ENCODE measurements around the gene ETFA.

Gene ETFA

DNA sequence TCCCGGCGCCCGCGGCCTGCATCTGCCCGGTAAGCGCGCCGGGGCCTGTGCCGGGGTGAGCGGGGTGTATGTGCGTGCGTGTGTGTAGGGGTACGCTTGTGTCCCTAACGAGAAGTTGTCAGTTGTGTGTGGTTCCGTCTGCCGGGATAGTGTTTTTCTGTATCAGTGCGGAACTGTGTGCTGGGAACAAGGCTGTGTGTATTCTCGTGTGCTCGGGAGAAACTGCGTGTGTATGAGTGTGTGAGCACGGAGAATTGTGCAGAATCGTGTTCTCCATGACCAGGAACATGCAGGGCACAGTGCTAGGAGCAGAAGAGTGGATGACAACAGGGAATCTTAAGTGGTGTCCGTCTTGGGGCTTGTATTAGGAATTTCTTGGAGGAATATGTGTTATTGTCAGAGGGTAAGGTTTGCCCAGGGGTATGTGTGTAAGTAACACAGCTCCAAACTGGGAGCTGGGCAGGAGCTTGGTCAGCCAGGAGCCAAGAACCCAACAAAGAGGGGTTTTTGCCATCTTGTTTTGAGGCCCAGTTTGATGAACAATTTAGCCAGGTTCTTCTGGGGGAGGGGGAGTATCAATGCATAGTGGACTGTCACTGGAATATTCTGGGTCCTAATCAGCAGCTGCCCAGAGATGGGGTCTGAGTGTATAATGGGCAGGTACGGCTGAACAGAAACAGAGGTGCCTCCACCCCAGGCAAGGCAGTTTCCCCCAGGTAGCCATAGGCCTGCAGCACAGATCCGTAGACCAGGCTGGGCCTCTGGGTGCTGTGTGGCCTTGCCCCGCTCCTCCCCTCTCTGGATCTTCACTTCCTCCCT, 27.4 kb upstream of the ETFA start:
- Mint-ChIP-seq H3K9me3 (peaks cover 6% of the 10 kb centered on the region), H3K27ac (no peak overlapping the region), H3K4me1 (peaks cover 45% of the 10 kb centered on the region), H3K27me3 (ENCODE audit: low read depth) (peaks cover 93% of the 10 kb centered on the region), H3K4me3 (peak overlapping the region; percentile 46 to 80 (median 63)), H3K36me3 (ENCODE audit: low read depth) (no peaks in the 10 kb centered on the region)
- TF ChIP-seq, protein P1, sequence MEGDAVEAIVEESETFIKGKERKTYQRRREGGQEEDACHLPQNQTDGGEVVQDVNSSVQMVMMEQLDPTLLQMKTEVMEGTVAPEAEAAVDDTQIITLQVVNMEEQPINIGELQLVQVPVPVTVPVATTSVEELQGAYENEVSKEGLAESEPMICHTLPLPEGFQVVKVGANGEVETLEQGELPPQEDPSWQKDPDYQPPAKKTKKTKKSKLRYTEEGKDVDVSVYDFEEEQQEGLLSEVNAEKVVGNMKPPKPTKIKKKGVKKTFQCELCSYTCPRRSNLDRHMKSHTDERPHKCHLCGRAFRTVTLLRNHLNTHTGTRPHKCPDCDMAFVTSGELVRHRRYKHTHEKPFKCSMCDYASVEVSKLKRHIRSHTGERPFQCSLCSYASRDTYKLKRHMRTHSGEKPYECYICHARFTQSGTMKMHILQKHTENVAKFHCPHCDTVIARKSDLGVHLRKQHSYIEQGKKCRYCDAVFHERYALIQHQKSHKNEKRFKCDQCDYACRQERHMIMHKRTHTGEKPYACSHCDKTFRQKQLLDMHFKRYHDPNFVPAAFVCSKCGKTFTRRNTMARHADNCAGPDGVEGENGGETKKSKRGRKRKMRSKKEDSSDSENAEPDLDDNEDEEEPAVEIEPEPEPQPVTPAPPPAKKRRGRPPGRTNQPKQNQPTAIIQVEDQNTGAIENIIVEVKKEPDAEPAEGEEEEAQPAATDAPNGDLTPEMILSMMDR (IDR thresholded peaks at IDR 0.05; ENCODE audit: unreplicated experiment in 3 of 3), result no peak

- Mint-ChIP-seq H3K27me3 (ENCODE audit: low read depth) (peaks cover 93% of the 10 kb centered on the region), H3K4me1 (peaks cover 45% of the 10 kb centered on the region), H3K9me3 (peaks cover 3% of the 10 kb centered on the region), H3K36me3 (ENCODE audit: low read depth) (no peaks in the 10 kb centered on the region), H3K27ac (no peak overlapping the region), H3K4me3 (peak overlapping the region; percentile 67 to 88 (median 69))
- TF ChIP-seq, protein P1 (IDR thresholded peaks at IDR 0.05; ENCODE audit: unreplicated experiment in 3 of 3), result no peak
These were observed 26.6 kb upstream of the ETFA start for GRCh38 chr15:76337696-76338485.

- Mint-ChIP-seq H3K9me3 (peaks cover 3% of the 10 kb centered on the region), H3K4me3 (peak overlapping the region; percentile 67 to 88 (median 69)), H3K4me1 (peaks cover 45% of the 10 kb centered on the region), H3K36me3 (ENCODE audit: low read depth) (no peaks in the 10 kb centered on the region), H3K27me3 (ENCODE audit: low read depth) (peaks cover 96% of the 10 kb centered on the region), H3K27ac (no peak overlapping the region)
- TF ChIP-seq, protein P1 (IDR thresholded peaks at IDR 0.05; ENCODE audit: unreplicated experiment in 3 of 3), result no peak
These were observed 25.9 kb upstream of the ETFA start for GRCh38 chr15:76337059-76337695.

- H3K4me1 Mint-ChIP-seq, result peaks cover 38% of the 10 kb centered on the region
- no peak within 1 kb of the TSS for H3K27ac Mint-ChIP-seq
- TF ChIP-seq, protein P1 (IDR thresholded peaks at IDR 0.05; ENCODE audit: unreplicated experiment in 3 of 3), result no peak
- H3K36me3 Mint-ChIP-seq (ENCODE audit: low read depth), result no peaks in the 10 kb centered on the region
- H3K27me3 Mint-ChIP-seq (ENCODE audit: low read depth), result peaks cover 93% of the 10 kb centered on the region
- peaks cover 3% of the 10 kb centered on the region for H3K9me3 Mint-ChIP-seq
- H3K4me3 Mint-ChIP-seq, result peak within 1 kb of the TSS; percentile 70 to 88 (median 78)
These were observed 25.2 kb upstream of the ETFA start, which contains the start of gene ISL2 for GRCh38 chr15:76336254-76337058. TSS of gene ISL2 (plus strand) at chr15:76336773. CDS start at chr15:76336884, 111 bp downstream.

Data from nephron (organoid).